HG02852 (cell line): Measurements from ENCODE around the gene TACR3.
"Not testable (repeated sequence)": the region's sequence is repeated elsewhere in the genome, so short reads cannot be mapped to it uniquely, and the experiment has no call there.

Source experiments
- ATAC-seq: cut with Tn5 transposase; IDR thresholded peaks from one replicate; pipeline ENCODE4 v1.9.1; 2021; ENCODE audit warnings: mild to moderate bottlenecking, moderate library complexity; ENCODE audit not compliant: unreplicated experiment

TACR3 gene

GRCh38 chr4:103719830-103720207 is at the start of gene TACR3:
TSS of gene TACR3 (minus strand) at chr4:103719985. CDS start at chr4:103719675, 310 bp downstream.
- ATAC-seq, result no peak

DNA sequence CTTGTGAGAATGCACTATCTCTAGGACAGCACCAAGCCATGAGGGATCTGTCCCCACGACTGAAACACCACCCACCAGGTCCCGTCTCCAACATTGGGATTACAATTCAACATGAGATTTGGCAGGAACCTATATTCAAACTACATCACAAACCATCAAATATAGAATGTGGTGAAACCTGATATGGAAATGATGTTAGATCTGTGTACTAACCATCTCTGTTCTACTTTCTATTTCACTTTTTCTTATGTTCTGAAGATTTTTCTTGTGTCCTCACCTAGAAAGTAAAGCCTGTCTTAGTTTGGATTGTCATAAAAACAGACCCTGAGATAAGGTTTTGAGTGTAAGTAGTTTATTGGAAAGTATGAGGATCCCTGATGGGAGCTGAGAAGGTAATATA is 37.8 kb upstream of the TACR3 start:
- ATAC-seq, result peak; percentile 57

GRCh38 chr4:103756741-103757140 is 37.0 kb upstream of the TACR3 start:
- ATAC-seq, result no peak

GRCh38 chr4:103754844-103755243 is 35.1 kb upstream of the TACR3 start:
- no peak for ATAC-seq

GRCh38 chr4:103753868-103754653 is 34.3 kb upstream of the TACR3 start:
- no peak for ATAC-seq

GRCh38 chr4:103723150-103723549 is 3.4 kb upstream of the TACR3 start:
- ATAC-seq, result not testable (repeated sequence)

DNA sequence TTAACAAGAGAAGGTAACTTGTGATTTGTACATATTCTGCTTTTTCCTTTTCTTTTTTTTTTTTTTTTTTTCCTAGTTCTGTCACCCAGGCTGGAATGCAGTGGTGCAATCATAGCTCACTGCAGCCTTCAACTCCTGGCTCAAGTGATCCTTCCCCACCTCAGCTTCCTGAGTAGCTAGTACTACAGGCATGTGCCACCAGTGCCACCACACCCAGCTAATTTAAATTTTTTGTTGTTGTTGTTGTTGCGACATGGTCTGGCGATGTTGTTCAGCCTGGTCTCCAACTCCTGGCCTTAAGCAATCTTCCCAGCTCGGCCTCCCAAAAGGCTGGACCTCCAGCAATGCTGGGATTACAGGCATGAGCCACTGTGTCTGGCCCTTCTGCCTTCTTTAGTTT is 1.5 kb upstream of the TACR3 start:
- ATAC-seq, result no peak

- ATAC-seq, result no peak
Observed at GRCh38 chr4:103720661-103721060, 876 bp upstream of the TACR3 start.

- ATAC-seq, result no peak
Observed at GRCh38 chr4:103719105-103719829, 518 bp downstream of the TACR3 start.

DNA sequence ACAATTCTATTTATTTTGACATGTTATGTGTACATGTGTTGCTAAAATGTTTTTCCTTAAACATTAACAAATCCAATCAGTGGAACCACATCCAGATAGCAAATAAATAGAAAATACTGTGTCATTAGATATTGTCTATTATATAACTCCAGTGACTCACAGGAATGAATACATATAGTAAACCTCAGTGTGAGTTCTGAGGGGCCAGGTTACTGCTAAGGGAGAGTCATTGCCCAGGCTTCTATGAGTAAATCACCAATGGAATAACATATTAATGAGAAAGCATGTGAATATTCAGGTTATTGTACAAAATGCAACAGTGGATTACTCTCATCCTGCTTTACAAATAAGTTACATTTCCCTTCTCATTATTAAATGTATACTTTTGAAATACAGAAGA is 27.2 kb downstream of the TACR3 start:
- no peak for ATAC-seq

GRCh38 chr4:103673983-103674382 is 45.8 kb downstream of the TACR3 start:
- no peak for ATAC-seq

DNA sequence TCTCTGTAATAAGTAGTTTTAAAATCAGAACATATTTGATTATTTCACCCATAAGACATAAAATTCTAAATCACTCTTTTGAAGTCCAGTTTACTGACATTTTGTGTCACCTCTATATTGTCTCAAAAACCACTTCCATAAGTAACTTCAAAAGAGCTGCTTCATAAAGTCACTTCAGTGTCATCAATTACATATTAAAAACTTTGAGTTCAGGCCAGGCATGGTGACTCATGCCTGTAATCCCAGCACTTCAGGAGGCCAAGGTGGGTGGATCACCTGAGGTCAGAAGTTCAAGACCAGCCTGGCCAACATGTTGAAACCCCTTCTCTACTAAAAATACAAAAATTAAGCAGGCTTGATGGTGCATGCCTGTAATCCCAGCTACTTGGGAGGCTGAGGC is 53.0 kb downstream of the TACR3 start:
- not testable (repeated sequence) for ATAC-seq

GRCh38 chr4:103664436-103665075 is 55.2 kb downstream of the TACR3 start:
- ATAC-seq, result no peak

DNA sequence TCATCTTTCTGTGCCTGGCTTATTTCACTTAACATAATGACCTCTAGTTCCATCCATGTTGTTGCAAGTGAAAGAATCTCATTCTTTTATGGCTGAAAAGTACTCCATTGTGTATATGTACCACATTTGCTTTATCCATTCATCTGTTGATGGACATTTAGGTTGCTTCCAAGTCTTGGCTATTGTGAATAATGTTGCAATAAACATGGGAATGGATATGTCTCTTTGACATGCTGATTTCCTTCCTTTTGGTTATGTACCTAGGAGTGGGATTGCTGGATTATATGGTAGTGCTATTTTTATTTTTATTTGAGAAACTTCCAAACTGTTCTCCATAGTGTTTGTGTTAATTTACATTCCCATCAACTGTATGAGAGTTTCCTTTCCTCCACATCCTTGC is 71.2 kb downstream of the TACR3 start:
- no peak for ATAC-seq

GRCh38 chr4:103645991-103646390 is 73.8 kb downstream of the TACR3 start:
- ATAC-seq, result no peak

GRCh38 chr4:103634236-103634635 is 85.5 kb downstream of the TACR3 start:
- no peak for ATAC-seq

GRCh38 chr4:103626296-103626695 is 93.5 kb downstream of the TACR3 start:
- no peak for ATAC-seq

- ATAC-seq, result no peak
Observed at GRCh38 chr4:103591841-103592240, 127.9 kb downstream of the TACR3 start.

DNA sequence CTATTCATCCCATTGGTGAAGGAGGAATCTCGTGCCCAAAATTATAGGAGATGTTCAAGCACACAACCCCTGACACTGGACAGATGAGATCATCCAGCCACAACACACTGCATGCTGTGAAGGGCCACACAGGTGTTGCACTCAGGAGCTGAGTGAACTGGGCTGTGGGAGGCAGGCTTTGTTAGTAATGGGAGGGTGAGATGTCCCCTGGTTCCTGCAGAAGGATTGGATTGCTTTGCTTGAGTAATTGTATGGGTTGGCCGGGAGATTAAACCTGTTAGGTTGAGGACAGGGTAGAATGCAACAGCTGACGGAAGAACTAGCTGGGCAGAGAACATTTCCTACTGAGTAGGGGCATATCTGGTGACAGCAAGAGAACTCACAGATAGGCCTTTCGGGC is 152.2 kb downstream of the TACR3 start:
- ATAC-seq, result no peak

- ATAC-seq, result not testable (repeated sequence)
Observed at GRCh38 chr4:103559178-103559577, 160.6 kb downstream of the TACR3 start.
